HG03196 (cell line): ENCODE measurements around the gene C10orf90.

Experiments
- ATAC-seq: cut with Tn5 transposase; IDR thresholded peaks from one replicate; pipeline ENCODE4 v1.9.1; 2021; ENCODE audit not compliant: unreplicated experiment

C10orf90 gene

DNA sequence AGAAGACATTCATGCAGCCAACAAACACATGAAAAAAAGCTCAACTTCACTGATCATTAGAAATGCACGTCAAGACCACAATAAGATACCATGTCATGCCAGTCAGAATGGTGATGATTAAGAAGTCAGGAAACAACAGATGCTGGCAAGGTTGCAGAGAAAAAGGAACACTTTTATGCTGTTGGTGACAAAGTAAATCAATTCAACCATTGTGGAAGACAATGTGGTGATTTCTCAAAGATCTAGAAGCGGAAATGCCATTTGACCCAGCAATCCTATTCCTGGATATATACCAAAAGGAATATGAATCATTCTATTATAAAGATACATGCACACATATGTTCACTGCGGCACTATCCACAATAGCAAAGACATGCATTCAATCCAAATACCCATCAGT, 77.6 kb downstream of the C10orf90 start:
- ATAC-seq, result no peak

DNA sequence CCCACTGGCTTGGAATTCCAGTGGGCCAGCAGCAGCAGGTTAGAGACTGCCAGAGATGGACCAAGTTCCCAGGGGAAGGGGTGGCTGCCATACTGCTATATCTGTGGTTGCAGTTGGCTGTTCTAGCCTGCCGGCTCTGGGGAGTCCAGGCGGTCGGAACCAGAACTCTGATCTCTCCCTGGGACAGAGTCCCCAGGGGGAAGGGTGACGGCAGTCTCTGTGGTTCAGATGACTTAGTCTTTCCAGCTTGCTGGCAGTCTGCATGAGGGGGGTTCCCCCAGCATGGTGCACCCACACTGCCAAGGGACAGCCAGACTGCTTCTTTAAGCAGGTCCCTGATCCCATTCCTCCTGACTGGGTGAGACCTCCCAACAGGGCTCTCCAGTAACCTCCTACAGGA, 82.5 kb downstream of the C10orf90 start:
- ATAC-seq, result no peak

DNA sequence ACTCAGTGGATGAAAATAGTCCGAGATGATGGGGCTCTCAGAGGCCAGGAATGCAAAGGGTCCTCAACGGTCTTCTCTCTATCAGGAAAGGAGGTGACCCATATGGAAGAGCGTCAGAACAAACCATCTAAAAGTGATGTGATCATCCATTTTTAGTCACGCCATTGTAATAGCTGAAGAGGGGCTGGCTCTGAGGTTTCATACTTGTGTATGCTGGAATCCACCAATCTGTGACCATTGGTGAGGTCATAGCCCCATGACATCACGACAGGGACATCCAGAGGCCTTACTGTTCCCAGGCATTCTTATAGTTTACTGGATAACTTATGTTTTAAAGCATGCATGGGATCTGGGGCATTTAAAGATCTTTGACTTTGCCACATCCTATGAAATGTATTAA, 83.6 kb downstream of the C10orf90 start:
- ATAC-seq, result no peak

DNA sequence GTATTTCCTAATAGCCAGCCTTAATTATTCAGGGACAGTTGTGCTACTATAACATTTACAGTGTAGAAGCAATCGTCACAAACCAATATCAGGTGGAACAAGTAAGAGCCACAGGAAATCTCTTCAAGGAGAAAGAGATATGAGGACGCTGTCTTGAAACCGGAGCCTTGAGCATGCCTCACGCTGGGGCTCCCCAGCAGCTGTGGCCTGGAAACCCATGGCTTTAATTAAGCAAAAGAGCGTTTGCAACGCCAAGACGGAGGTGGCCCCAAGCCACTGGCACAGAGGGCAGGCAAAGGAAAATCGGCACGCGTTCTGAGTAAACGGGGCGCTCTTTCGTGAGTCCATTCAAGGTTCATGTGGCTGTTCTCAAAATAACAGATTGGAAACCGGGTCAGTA, 84.4 kb downstream of the C10orf90 start:
- ATAC-seq, result no peak

DNA sequence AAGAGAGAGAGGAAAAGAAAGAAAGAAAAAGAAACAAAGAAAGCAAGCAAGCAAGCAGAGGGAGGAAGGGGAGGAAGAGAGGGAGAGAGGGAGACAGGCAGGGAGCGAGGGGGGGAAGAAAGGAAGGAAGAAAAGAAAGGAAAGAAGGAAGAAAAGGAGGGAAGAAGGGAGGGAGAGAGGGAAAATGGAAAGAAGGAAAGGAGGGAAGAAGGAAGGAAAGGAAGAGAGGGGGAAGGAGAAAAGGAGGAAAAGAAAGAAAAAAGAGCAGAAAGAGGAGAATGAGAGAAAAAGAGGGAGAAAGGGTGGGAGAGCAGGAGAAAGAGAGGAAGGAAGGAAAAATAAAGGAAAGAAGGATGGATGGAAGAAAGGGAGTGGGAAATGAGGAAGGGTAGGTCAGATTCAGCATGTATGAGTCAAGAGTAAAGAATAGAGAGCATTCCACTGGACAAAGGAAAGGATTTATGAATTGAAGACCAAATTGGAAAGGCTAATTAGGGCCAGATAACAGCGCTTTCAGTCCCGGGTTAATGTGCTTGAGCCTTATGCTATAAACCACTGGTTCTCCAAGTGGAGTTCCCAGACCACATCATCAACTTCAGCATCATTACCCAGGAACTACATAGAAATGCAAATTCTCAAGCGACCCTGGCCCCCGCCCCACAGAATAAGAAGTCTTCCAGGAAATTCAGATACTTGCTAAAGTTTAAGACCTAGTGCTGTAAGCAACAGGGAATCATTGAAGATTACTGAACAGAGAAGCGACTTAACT, 85.1 kb downstream of the C10orf90 start:
- no peak for ATAC-seq

DNA sequence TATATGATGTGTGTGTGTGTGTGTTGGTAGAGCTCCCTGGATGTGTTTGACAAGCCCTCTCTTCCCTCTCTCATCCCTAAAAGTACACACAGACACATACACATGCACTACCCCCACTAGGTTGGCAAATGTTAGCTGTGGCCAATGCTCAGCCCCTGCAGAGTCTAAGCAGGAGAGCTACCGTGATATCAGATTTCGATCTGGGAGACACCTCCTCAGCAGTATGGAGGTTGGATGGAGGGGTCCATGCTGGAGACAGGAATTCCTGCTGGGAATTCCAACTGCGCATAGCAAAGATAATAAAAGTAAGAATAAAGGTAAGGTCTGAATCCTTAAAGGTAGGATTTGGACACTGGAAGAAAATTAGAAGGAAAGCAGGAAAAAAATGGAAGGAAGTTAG, 85.7 kb downstream of the C10orf90 start:
- no peak for ATAC-seq

DNA sequence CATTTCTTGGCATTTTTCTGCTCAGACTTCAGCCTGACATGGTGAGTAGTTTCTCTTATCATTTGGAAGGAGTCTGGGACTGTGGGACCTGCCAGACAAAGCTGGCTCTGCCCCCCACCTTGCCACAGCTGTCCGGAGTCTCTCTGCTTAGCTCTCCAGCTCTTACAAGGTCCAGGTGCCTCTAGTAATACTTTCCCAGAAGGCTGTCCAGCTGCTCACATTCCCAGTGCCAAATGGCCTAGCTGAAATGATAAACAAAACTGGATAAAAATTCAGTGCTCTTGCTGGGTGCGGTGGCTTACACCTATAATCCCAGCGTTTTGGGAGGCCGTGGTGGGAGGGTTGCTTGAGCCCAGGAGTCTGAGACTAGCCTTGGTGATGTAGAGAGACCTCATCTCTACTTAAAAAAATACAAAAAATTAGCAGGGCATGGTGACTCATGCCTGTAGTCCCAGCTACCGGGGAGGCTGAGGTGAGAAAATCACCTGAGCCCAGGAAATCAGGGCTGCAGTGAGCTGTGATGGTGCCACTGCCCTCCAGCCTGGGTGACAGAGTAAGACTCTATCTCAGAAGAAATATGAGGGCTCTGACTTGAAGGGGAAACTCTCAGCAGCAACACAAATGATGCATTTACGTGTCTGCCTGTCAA, 86.8 kb downstream of the C10orf90 start:
- no peak for ATAC-seq

DNA sequence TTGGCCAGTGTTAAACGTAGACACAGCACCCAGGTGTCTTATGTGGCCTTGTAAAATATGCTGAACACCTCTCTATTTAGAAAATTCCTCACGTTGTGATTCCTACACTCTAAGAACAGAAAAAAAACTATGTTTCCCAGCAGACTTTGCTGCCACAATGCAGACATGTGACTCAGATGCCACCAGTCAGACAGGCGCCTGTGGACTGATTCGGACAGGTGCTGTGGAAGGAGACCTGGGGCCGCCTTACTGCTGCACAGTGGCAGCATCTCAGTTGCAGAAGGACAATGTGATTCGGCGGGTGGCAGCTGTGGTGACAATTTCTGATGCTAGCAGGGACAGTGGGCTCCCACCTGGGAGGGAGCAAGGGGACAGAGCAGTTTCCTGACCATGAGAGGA, 88.8 kb downstream of the C10orf90 start:
- ATAC-seq, result no peak

DNA sequence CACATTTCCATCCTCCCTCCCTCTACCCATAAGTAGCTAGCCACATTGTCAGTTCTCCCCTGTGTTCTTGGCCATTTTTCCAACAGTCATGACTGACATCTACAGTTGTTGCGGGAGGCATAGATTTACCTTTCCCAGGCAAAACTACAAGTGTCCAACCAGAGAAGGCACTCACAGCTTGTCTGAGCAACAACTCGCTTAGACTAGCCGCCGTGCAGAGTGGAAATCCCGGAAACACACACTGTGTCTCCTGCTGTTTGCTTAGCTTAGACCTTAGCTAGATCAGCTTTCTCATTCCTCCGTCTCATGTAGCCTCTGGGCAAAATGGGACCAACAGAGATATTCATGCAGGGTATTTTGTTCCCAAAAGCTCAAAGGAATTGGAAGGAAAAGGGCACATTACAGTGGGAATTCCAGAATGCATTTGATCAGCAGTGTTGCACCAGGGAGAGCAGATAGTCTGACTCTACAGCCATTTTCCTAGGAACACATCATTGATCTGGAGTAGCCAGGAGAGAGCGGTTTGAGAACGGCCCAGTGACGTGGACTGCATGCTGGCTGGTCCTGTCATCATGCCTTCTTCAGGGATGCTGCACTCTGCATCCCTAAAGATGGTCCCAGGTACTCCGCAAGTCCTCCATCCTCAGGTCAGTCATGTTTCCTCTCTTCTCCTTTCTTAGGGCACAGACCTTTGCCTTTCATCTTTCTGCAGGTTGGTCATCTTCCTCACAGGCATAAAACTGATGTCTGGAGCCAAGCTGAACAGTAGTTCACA, 89.4 kb downstream of the C10orf90 start:
- no peak for ATAC-seq

DNA sequence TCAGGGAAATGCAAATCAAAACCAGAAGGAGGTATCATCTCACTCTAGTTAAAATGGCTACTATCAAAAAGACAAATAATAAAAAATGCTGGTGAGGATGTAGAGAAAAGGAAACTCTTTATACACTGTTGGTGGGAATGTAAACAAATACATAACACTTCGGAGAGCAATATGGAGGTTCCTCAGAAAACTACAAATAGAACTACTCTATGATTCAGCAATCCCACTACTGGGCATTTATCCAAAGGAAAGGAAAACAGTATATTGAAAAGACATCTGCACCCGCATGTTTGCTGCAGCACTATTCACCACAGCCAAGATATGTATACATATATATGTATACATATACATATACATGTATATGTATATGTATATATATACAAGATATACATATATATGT, 94.2 kb downstream of the C10orf90 start:
- no peak for ATAC-seq

DNA sequence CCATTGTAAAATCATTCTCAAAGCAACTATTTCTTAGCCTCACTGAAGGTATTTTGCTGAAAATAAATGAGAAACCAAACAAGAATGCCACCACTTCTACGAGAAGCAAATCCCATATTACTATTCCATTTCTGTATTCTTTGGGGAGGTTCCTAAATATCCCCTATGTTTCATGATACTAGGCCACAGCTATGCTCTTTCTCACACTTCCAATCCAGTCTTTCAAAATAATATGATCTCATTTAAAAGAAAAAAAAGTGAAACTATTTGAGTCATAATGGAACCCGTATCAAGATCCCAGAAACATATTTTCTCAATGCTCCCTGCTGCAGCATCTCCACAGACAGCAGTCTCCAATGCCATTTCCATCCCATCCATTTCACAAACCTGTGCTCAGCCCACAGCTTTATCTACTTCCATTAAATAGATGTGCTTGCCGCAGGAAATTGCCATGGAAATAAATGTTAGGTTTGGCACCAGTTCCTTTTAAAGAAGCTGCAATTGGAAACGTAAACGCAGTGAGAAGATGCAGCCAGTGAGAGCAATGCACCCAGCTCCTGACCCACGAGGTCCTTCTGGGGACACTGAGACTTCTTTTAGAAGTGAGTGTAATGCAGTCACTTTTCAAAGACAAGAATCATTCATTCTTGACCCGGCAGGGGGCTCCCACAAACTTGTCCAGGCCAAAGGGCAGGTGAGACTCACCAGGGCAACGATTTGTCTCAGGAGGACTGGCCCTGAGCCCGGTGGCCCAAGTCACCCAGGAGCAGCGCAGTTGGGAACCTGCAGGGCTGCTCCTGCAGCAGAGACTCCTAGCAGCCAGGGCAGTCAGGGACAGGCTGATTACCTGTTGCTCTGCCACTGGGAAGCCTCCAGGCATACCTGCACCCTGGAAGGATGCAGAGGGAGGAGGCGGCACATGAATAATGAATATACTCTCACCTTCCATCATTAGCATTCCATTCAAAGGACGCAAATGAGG, 99.6 kb downstream of the C10orf90 start:
- no peak for ATAC-seq

DNA sequence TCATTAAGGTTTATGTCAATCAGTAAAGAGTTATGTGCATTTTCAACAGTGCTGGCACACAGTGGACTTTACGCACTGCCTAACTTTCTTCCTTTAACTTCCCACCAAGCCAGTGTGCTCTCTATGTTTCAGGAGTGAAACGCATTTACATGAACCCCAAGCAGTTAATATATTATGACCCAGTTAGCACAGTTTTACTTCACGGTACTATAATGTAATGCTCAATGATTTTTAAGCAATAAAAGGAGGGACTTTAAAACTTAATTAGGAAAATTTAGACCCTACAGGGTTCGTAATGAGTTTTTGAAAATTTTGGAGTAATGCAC, 100.3 kb downstream of the C10orf90 start:
- no peak for ATAC-seq

DNA sequence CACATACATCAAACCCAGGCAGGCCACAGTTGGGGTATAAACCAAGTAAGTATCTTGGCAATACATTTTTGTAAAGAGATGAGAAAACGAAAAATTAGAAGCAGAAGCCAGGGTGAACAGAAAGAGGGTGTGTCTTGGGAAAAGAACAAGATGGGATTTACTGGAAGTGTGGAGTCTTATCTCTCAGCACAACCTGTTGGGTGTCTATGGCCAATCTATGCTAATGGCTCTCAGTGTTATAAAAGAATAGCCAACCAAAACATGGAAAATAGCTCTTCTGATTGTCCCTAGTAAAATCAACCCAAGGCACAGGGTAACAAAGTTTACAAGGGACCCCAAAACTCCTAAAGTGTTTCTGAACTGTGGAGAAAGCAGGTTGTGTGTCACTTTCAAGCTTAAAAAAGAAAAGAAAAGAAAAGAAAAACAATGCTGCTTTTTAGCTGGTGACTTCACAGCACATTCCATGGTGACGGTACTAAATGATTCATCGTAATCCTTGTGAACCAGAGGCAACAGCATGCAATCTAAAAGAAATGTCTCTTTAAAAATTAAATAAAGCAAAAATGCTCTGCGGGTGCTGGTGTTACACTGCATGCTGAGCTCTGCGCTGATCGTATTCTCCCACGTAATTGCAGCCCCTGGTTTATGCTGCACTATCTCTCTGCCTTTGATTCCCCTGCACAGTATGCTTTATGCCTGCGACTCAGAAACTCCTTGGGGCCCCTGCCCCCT, 100.8 kb downstream of the C10orf90 start:
- ATAC-seq, result no peak

DNA sequence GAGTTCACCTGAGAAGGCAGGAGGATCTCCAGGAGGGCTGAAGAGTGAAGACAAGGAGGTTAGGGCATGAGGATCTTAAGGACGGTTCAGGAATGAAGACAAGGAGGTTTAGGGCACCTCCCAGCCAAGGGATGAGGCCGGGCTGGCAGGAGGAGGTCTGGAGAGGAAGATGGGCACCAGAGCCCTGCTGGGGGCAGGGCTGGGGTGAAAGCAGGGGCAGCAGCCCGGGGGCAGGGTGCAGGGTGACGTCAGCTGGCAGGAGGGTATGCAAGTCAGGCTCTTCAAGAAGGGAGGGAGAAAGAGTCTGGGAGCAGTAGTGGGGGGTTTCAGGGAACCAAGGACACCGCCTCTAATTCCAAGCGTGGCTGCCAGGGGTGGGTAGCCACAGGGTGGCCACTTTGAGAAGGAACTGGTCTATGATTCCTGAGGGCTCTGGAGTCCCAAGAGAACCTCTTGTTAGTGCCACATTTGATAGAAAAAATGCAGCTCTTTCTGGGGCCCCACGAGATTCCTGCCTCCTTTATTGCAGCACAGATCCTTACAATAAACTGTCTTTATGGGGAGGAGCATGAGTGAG, 101.6 kb downstream of the C10orf90 start:
- no peak for ATAC-seq

DNA sequence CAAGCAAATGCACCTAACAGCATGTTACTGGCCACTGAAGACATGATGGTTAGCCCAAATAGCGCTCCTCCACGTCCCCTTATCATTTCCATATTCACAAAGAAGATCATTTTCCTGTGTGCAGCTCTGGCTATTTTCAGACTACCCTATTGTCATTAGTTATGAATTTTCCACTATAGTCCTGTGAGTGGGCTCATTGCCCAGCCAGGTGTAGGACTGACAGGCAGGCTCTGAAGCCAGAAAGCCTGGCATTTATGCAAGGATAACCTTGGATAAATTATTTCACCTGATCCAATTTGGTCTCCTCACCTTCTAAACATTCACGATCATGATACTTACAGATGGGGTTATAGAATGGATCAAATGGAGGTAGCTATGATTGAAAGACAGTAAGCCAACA, 104.6 kb downstream of the C10orf90 start:
- no peak for ATAC-seq

DNA sequence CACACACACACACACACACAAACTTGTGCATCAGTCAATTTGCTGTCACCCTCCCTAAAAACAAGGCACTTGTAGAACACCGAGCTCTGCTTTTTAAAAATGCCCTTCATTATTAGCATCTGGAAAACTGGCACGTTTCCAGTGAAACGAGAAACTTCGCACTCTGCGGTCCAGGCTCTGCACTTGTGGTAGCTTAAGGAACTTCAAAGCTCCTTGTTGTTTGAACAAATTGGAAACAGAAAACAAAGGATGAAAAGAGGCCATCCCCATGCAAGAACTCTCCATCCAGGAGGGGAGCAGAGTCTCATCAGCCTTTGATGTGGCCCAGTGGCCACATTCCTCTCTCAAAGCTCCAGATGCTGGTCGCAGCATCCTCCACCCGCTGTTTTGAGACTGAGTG, 105.1 kb downstream of the C10orf90 start:
- no peak for ATAC-seq

DNA sequence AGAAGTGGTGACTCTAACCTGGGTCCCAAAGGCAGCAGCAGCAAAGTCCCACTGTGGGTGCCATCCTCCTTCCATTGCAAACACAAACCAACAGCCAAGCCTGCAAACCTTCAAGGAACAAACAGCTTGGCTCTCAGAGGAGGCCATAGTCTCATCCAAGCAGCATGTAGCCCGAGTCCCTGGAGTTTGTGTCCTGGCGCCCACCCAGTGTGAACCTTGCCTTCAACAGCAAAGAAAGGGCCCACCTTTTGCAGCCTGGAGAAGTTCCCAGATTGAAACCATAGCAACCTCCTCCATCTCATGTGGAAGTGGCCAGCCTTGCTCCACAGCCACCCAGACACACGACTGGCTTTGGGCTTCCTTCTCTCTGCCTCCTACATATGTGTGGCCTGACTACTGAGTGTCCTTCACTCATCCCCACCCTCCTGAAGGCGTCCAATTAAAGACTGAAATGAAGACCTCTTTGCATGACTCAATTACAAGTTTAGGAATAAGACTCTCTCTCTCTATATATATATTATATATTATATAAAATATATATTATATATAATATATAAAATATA, 106.1 kb downstream of the C10orf90 start:
- no peak for ATAC-seq

DNA sequence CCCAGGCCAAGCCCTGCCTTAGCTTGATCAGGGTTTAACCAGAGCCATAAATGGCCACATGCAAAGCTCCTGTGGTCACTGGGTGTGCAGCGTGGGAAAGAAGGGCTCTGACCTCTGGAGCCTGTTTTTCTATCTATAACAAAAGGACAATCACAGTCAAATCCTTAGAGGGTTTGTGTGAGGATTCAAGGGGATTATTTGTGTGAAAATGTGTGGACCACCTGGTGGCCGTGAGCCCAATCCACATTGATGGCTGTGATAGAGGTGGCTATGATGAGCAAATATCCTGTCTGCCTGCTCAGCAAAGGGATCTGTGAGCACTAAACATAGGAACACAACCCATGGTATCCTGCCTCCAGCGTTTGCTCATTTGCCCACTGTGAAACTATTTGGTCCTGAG, 107.1 kb downstream of the C10orf90 start:
- no peak for ATAC-seq

DNA sequence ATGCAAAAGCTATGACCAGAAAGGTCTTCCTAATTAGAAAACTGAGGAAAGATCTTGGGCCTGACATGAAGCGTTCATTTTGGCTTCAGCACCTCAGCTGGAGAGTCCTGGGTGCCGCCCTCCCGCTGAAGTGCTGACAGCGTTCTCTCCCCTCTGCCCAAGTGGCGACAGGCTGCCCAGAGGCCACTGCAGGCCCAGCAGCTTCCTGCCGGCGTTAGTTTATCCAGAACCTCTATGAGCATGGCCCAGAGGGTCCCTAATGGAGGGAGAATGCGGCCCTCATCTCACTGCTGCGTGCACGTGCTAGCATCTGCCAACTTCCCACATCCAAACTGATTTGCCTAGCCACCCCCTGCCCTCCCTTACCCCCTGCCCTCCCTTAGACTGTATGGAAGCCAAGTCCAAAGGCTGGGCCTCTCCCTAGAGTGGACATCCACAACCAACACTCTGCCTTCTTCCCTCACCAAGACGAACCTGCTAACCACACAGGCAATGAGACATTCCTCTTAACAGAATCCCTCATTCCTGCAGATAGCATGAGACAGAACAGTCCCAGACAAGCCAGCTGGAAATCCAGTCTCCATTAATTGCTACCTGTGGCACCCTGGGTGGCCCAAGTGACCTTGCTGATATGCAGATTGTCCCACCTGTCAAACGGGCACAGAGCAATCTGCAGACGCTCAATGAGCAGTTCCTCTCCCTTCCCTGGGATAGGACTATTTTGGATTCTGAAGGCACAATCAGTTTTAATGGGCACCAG, 108.4 kb downstream of the C10orf90 start:
- no peak for ATAC-seq
